ENCODE measurements around the gene IRF2BP2. TPM values are rescaled to one million over a fixed set of nuclear protein-coding genes. Genes with fewer than 3 reads are reported as not detected.

Gene IRF2BP2
- total and polyA plus RNA-seq, 2 of the 13 experiments (the other 11 are each of a cell fraction or from before 2014, with no cell fraction given) = 140 to 147 TPM

GRCh38 chr1:234610666-234611224, 767 bp upstream of the IRF2BP2 start (continued):
- TF ChIP-seq BRF2 (CRISPR knock-in tag; IDR thresholded peaks at IDR 0.05) = peak; percentile 77
- TF ChIP-seq ZNF382 (CRISPR knock-in tag; IDR thresholded peaks at IDR 0.05; ENCODE audit: borderline replicate concordance) = no peak
- no peak for TF ChIP-seq SNAPC5 (CRISPR knock-in tag; IDR thresholded peaks at IDR 0.05; ENCODE audit: borderline replicate concordance)
- TF ChIP-seq KDM1A (CRISPR knock-in tag; IDR thresholded peaks at IDR 0.05) = no peak
- no peak for TF ChIP-seq ZZZ3 (CRISPR knock-in tag; IDR thresholded peaks at IDR 0.05; ENCODE audit: borderline replicate concordance)
- TF ChIP-seq MED13 (CRISPR knock-in tag; IDR thresholded peaks at IDR 0.05) = peak; percentile 34; the same call in 1 of the 2 replicates
- no peak for TF ChIP-seq NCOA5 (CRISPR knock-in tag; IDR thresholded peaks at IDR 0.05)
- TF ChIP-seq NR1H2 (CRISPR knock-in tag; IDR thresholded peaks at IDR 0.05; ENCODE audit: borderline replicate concordance, low read depth) = no peak
- TF ChIP-seq TOE1 (CRISPR knock-in tag; IDR thresholded peaks at IDR 0.05) = no peak
- TF ChIP-seq ASH2L (IDR thresholded peaks at IDR 0.05; ENCODE audit: insufficient read length, low read depth, low read length) = peak; percentile 47
- TF ChIP-seq NR2C2 (CRISPR knock-in tag; IDR thresholded peaks at IDR 0.05; ENCODE audit: borderline replicate concordance) = peak; percentile 67
- TF ChIP-seq HES4 (CRISPR knock-in tag; IDR thresholded peaks at IDR 0.05; ENCODE audit: borderline replicate concordance) = peak; percentile 96; the same call in 1 of the 2 replicates
- TF ChIP-seq YEATS4 (CRISPR knock-in tag; IDR thresholded peaks at IDR 0.05; ENCODE audit: borderline replicate concordance) = peak; percentile 88
- no peak for TF ChIP-seq ZNF326 (CRISPR knock-in tag; IDR thresholded peaks at IDR 0.05; ENCODE audit: borderline replicate concordance)
- TF ChIP-seq ZBTB49 (CRISPR knock-in tag; IDR thresholded peaks at IDR 0.05; ENCODE audit: borderline replicate concordance) = no peak
- TF ChIP-seq ZNF136 (CRISPR knock-in tag; IDR thresholded peaks at IDR 0.05; ENCODE audit: low read depth) = no peak
- TF ChIP-seq GATA4 (IDR thresholded peaks at IDR 0.05; ENCODE audit: borderline replicate concordance, low read depth) = no peak; the same call in 1 of the 2 replicates
- TF ChIP-seq TRAFD1 (CRISPR knock-in tag; IDR thresholded peaks at IDR 0.05; ENCODE audit: borderline replicate concordance) = no peak
- no peak for TF ChIP-seq GABPA (IDR thresholded peaks at IDR 0.05; ENCODE audit: low read depth, low read length)
- no peak for TF ChIP-seq GABPA (CRISPR knock-in tag; IDR thresholded peaks at IDR 0.05; ENCODE audit: low read depth)
- TF ChIP-seq KAT2B (IDR thresholded peaks at IDR 0.05; ENCODE audit: borderline replicate concordance, low read depth, low read length) = no peak
- TF ChIP-seq PAWR (CRISPR knock-in tag; IDR thresholded peaks at IDR 0.05; ENCODE audit: borderline replicate concordance) = no peak
- TF ChIP-seq ZFP90 (CRISPR knock-in tag; IDR thresholded peaks at IDR 0.05; ENCODE audit: borderline replicate concordance) = peak; percentile 39; the same call in 1 of the 2 replicates
- TF ChIP-seq ZNF75D (CRISPR knock-in tag; IDR thresholded peaks at IDR 0.05; ENCODE audit: borderline replicate concordance) = no peak

Measured in HepG2 (cell line).